Measurements from ENCODE around the gene DHRS7. TPM values are rescaled to one million over a fixed set of nuclear protein-coding genes. Genes with fewer than 3 reads are reported as not detected.

DHRS7 gene, protein sequence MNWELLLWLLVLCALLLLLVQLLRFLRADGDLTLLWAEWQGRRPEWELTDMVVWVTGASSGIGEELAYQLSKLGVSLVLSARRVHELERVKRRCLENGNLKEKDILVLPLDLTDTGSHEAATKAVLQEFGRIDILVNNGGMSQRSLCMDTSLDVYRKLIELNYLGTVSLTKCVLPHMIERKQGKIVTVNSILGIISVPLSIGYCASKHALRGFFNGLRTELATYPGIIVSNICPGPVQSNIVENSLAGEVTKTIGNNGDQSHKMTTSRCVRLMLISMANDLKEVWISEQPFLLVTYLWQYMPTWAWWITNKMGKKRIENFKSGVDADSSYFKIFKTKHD
- 41.5 and 47.1 TPM in 2 replicates for total RNA-seq

GRCh38 chr14:60164712-60165546, at the start of gene DHRS7:
TSS of gene DHRS7 (minus strand) at chr14:60165398. CDS start at chr14:60165309, 89 bp downstream.
- POLR2A ChIA-PET = interaction anchor here (0.6 to 3.8 kb wide), 15 partner anchors 10 to 1738 kb away, joined by 3 to 57 read pairs (median 5); partner anchors contain the start of genes JKAMP, KIAA0586, L3HYPDH and PCNX4
- Mint-ChIP-seq H3K9me3 (no peaks in the 10 kb centered on the region), H3K4me3 (peak within 1 kb of the TSS; percentile 99), H3K27ac (peak within 1 kb of the TSS; percentile 99), H3K27me3 (no peaks in the 10 kb centered on the region), H3K36me3 (ENCODE audit: low read depth) (peaks cover 23% of the 10 kb centered on the region), H3K4me1 (peaks cover 39% of the 10 kb centered on the region)
- intact Hi-C loops (cut with micrococcal nuclease) = loop anchor here (1.0 to 5.0 kb wide), 10 partner anchors 14 to 977 kb away; partner anchors contain the start of genes DAAM1, JKAMP, L3HYPDH and PCNX4
- peak; percentile 70 for DNase-seq
- ATAC-seq (ENCODE audit: low read depth) = peak; percentile 88
- CTCF ChIA-PET = interaction anchor here (0.6 to 3.0 kb wide), 12 partner anchors 12 to 681 kb away, joined by 3 to 28 read pairs (median 4); partner anchors contain the start of genes JKAMP and L3HYPDH
- TF ChIP-seq CTCF (IDR thresholded peaks at IDR 0.05) = no peak

- DNase-seq (no peak), ATAC-seq (ENCODE audit: low read depth) (no peak)
- ChIA-PET POLR2A (no interaction called here), CTCF (no interaction called here)
- intact Hi-C loops (cut with micrococcal nuclease) = no loop called here
- Mint-ChIP-seq H3K4me3 (no peak overlapping the region), H3K4me1 (peaks cover 16% of the 10 kb centered on the region), H3K27me3 (no peaks in the 10 kb centered on the region), H3K9me3 (peaks cover 2% of the 10 kb centered on the region), H3K27ac (no peak overlapping the region), H3K36me3 (ENCODE audit: low read depth) (no peaks in the 10 kb centered on the region)
- no peak for TF ChIP-seq CTCF (IDR thresholded peaks at IDR 0.05)
Observed at GRCh38 chr14:60214415-60215126, 49.4 kb upstream of the DHRS7 start.

DNA sequence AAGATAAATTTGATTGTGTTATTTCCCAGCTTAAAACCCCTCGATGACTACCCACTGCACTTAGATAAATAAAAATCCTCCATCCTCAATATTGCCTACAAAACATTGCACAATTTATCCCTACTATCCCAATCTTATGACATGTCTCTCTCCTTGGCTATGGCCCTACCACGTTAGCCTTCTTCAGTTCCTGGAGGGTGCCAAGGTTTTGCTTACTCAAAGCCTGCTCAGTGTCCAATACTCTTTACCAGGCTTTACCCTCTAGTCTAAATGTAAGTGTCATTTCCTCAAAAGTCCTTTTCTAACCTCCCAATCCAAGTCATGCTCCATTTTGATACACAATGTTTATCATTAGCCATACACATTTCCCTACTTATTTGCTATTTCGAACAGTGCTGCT, 48.8 kb upstream of the DHRS7 start:
- H3K4me3 Mint-ChIP-seq = no peak overlapping the region
- TF ChIP-seq CTCF (IDR thresholded peaks at IDR 0.05) = no peak
- ChIA-PET CTCF (no interaction called here), POLR2A (no interaction called here)
- no peak overlapping the region for H3K27ac Mint-ChIP-seq
- ATAC-seq (ENCODE audit: low read depth) (no peak), DNase-seq (no peak)
- H3K36me3 Mint-ChIP-seq (ENCODE audit: low read depth) = no peaks in the 10 kb centered on the region
- H3K27me3 Mint-ChIP-seq = no peaks in the 10 kb centered on the region
- H3K9me3 Mint-ChIP-seq = peaks cover 2% of the 10 kb centered on the region
- H3K4me1 Mint-ChIP-seq = peaks cover 13% of the 10 kb centered on the region
- intact Hi-C loops (cut with micrococcal nuclease) = no loop called here

DNA sequence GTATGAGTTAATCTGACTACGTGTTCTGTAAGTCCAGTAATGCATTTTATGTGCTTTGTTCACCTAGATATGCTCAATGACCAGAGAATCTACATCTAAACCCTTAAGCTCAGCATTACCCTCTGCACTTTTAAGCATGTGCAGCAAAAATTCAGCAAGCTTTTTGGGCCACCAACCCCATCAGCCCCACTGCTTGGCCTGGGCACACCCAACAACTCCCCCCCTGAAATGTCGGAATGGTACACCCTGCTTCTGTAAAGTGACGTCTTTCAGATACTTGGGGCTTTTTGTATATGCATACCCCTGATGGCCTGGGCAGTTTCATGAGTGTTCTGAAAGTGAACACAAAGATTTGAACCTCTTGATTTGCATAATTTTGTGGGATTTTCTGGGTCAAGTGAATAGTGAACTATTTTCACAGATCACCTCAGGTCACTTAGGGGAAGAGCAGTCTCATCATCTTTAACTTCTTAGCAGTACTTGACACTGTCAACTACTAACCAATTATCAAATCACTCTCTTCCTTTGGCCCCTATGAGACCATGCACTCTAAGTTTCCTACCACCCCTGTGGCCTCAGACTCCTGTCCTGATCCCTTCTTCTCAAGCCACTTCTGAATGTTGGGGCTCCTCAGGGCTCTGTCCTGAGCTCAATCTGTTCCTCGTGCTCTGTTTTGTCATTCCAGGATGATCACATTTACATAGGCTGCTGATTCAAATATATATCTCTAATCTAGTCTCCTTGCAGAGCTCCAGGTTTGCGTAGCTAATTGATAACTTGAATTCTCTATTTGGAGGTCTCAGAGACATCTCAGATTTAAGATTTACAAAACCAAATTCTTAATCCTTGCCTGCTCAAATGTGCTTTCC, 47.5 kb upstream of the DHRS7 start:
- POLR2A ChIA-PET = interaction anchor here (0.7 to 2.3 kb wide), 2 partner anchors 36 to 119 kb away, joined by 3 to 29 read pairs; partner anchors contain the start of gene PPM1A
- no peak for TF ChIP-seq CTCF (IDR thresholded peaks at IDR 0.05)
- peak overlapping the region; percentile 68 for H3K27ac Mint-ChIP-seq
- CTCF ChIA-PET = interaction anchor here (0.6 kb wide), 1 partner anchor 29 kb away, joined by 3 read pairs; no protein-coding TSS in a partner anchor
- peaks cover 2% of the 10 kb centered on the region for H3K9me3 Mint-ChIP-seq
- no peak for DNase-seq
- H3K27me3 Mint-ChIP-seq = no peaks in the 10 kb centered on the region
- peak; percentile 93 for ATAC-seq (ENCODE audit: low read depth)
- H3K4me3 Mint-ChIP-seq = peak overlapping the region; percentile 24
- peaks cover 13% of the 10 kb centered on the region for H3K4me1 Mint-ChIP-seq
- H3K36me3 Mint-ChIP-seq (ENCODE audit: low read depth) = no peaks in the 10 kb centered on the region
- intact Hi-C loops (cut with micrococcal nuclease) = loop anchor here (2.0 kb wide), 1 partner anchor 36 kb away; the partner anchor contains the start of gene PPM1A
